HG03571 (cell line): ENCODE data around the gene STAMBPL1.
"Not testable (repeated sequence)": the region's sequence is repeated elsewhere in the genome, so short reads cannot be mapped to it uniquely, and the experiment has no call there.

Experiments
- ATAC-seq: cut with Tn5 transposase; IDR thresholded peaks from one replicate; pipeline ENCODE4 v1.9.1; 2021; ENCODE audit not compliant: unreplicated experiment

STAMBPL1 gene

DNA sequence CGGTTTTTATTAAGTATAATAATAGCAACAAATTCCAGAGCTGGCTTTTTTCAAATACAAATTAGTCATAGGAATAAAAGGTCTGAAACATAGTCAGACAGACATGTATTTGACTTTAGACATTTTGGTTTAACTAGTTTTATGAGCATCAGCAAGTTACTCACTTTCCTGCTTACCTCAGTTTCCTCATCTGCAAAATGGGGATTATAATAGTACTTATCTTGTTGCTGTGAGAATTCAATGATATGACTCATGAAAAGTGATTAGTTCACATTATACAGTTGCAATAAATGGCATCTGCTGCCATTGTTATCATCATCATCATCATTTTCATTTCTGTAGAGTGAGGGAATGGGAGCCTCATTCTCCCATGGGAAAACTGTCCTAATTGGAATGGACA is 39.0 kb downstream of the STAMBPL1 start:
- ATAC-seq = no peak

DNA sequence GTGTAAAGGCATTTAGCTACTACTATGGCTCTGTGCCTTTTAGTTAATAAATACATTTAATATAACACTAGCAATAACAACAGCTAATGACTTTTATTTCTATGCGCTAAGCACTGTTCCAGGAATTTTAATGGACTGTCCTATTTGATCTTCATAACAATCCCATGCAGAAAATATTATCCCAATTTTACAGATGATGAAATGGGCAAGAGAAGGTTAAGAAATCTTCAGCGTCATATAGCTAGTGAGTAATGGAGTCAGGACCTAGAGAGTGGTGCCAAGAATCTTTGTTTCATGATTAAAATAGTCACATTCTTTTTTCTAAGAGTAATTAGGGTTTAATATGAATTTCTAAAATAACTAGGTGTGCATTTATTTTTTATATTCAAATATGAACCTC is 40.2 kb downstream of the STAMBPL1 start:
- ATAC-seq = no peak

DNA sequence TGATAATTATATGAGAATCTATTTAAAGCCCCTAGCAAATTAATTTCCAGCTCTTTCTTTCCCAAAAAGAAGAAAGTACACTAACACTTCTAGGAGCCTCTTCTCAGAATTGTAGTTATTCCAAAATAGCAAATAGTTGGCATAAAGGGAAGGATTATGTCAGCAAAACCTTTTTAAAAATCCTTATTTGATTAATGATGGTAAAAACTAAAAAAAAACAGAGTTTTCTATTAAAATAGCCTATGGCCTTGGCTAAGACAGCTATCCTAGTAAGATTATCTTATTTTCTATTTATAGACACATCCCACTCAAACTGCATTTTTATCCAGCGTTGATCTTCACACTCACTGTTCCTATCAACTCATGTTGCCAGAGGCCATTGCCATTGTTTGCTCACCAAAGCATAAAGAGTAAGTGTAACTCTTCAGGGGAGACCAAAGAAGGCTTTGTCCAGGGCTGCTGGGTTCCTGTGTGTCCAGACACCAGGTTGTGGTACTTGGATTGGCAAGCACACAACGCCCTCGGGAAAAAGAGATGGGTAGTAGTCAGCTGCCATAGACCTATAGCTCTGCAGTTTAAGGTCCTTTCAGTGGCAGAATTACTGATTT is 41.0 kb downstream of the STAMBPL1 start:
- no peak for ATAC-seq

DNA sequence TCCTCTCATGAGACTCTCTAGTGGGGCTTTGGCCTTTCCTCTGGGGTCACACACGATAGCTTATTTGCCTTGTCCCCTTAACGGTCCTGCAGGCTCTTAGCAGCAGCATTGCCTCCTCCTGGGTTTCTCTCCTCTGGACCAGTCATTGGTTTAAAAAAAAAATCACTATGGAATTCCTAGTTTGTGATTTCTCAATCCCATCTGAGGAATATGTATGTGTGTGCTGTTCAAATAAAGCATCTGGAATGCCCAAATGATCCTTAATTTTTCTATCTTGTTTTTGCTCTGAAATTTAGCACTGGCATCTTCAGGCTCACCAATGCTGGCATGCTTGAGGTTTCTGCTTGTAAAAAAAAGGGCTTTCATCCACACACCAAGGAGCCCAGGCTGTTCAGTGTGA is 42.0 kb downstream of the STAMBPL1 start:
- ATAC-seq = no peak

DNA sequence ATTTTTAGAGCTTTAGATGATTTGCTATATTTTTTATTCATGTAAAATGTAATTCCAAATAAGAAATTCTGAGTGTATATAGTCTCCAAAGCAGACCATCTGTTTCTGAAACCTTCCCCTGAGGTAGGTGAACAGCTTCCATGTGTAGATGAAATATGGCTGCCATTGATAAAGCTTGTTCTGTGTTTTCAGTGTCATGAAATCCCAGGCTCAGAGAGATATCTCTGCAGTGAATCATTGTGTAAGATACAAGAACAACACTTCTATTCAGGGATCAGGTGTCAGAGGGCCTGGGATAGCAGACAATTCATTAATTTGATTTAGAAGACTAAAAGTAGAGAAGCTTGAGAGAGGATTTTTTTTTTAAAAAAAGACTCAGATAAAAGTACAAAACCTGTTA is 43.5 kb downstream of the STAMBPL1 start:
- ATAC-seq = no peak

DNA sequence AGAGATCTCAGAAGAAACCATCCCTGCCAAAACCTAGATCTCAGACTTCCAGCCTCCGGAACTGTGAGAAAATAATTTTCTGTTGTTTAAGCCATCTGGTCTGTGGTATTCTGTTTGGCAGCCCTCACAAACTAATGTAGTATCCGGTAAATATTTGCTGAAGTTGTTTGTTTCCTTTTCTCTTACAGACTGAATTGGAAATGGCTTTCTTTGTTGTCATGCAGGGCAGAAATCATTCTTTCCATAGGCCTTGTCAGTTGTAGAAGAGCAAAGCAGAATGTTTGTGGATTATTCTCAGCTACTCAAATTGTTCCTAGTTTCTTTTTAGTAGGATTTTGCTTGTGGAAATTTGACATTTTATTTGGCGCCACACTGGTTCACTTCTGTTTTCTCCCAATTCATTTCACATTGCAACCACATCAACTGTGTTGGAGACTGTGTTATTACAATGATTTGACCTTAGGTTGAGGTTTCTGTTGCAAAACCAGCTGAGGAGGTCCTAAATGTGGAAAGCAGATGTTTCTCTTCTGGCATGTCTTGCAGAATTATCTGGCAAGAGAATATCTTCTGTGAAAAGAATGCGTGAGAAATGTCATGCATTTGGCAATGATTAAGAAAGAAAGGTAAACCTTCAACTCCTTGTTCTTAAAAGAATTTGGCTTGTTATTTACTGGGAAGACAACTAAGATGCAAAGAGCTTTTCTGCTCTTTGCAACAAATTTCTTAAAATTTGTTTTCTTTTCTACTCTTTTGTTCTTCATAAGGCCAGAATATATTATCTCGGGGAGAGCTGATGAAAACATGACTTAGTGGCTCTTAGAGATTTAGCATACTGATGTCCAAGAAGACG is 46.7 kb downstream of the STAMBPL1 start:
- no peak for ATAC-seq

DNA sequence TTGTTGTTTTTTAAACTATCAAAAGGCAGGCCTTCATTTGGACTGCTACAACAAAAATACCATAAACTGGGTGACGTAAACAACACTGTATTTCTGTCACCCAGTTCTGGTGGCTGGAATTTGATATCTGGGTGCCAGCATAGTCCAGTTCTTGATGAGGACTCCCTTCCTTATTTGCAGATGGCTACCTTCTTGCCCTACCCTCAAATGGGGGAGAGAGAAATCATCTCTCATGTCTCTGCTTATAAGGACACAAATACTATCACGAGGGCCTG is 47.3 kb downstream of the STAMBPL1 start:
- no peak for ATAC-seq

DNA sequence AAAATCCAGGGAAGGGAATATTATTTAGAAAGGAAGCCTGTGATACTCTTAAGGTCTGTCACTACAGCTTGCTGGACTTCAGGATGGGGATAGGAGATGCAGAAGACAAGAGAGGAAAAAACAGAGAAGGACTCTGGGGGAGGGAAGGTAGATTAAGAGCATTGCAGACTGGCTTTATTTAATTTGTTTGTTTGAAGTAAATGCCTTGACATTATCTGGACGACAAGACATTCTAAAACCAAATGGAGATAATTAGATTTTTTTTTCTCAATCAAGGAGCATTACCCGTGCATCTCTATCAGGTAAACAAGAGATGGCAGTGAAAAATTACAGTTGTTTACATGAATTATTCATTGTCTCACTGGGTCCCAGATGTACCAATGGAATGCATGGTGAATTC is 48.2 kb downstream of the STAMBPL1 start:
- no peak for ATAC-seq

DNA sequence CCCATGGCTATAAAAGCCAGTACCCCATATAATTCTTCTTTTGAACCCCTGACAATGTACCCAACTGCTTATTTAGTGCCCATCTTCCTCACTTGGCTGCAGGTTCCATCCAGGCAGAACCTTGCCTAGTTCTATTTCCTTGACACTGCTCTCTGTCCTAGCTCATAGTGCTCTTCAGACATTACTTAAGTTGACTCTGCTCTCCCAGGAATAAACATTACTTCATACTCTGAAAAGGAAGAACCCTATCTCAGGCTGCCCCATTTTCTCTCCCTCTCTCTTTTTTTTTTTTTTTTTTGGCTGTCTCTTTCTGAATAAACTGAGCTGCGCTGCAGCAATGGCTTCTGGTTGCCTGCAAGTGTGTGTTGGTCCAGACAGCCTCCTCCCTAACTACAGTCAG is 51.5 kb downstream of the STAMBPL1 start:
- ATAC-seq = no peak

DNA sequence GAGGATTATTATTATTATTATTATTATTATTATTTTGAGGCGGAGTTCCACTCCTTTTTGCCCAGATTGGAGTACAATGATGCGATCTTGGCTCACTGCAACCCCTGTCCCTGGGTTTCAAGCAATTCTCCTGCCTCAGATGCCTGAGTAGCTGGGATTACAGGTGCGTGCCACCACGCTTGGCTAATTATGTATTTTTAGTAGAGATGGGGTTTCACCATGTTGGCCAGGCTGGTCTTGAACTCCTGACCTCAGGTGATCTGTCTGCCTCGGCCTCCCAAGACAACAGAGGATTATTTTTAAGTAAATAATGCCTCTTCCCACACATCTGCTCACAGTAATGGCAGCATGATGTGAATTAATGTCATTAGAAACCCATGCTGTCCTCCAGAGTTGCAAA is 52.0 kb downstream of the STAMBPL1 start:
- not testable (repeated sequence) for ATAC-seq

DNA sequence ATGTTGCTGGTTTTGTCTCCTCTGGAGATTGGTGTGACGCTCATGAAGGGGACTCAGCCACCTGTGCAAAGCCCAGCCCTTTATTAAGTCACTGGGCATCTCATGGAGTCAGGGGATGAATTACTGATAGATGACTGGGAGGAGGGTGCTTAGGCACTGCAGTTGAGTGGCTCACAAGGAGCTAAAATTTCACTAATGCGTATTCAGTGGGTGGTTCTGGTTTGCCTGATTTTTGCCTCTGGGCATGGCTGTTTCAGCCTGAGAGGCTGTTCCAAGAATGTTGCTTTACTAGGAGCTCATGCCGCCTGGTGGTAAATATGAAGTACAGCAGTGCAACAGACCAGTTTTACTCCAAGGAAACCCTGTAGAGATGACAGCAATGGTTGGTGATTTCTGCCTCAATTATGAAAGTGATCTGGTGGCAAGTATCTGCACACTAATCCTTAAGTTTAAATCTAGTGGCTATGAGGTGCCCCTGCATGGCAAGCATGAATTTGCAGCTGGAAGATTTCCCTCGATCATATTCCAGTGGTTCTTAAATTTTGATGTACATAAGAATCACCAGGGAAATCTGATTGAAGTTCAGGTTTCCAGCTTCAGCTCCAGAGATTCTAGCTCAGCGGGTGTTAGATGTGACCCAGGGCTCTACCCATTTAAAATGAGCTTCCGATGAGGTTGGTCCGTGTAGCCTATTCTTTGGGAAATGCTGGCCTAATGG is 52.7 kb downstream of the STAMBPL1 start:
- ATAC-seq = no peak

DNA sequence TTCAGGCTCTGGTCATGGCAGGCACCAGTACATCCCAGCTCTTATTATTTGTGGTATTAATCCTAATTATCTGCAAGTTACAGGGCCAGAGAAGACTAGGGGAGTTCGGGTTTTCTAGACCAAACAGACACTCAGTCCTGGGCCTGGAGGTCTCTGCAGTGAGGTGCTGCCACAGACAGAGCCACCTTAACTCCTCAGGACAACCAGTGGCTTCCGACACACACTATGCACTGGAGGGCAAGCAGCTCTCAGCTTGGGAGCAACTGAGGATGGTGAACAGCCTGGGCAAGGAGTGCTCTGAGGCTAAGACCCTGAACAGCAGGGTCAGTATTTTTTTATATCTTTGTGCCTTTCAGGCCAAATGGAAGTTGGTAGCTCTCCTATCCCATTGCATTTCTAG is 53.5 kb downstream of the STAMBPL1 start:
- ATAC-seq = no peak

DNA sequence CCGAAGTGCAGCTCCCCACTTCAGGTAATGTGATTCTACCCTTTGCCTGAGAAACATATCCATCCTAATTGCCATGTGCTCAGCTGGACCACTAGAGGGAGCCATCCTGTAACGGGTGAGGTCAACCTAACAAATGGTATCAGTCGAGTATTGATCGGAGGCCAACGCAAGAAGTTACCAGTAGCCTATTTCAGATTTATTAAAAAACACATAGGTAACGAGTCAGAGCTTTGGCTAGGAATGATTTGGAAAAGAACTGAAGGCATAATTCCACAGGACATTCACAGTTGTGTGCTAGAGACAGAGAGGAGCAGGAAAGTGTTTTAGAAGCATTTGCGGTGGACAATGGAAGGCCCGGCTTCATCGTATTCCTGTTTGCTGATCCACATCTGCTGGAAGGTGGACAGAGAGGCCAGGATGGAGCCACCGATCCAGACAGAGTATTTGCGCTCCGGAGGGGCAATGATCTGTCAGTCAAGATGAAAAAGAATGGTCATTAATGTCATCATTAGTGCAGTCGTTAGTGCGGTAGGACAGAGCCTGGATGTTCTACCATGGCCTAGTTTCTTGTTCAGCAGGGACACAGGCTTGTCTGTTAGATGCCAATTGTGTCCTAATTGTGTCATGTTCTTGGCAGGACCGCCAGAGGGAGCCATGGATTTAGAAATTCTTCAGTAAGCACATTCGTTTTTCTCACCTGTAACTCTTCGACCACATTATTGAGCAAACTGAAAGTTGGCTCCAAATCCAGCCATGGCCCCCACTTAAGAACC is 55.0 kb downstream of the STAMBPL1 start:
- ATAC-seq = no peak

DNA sequence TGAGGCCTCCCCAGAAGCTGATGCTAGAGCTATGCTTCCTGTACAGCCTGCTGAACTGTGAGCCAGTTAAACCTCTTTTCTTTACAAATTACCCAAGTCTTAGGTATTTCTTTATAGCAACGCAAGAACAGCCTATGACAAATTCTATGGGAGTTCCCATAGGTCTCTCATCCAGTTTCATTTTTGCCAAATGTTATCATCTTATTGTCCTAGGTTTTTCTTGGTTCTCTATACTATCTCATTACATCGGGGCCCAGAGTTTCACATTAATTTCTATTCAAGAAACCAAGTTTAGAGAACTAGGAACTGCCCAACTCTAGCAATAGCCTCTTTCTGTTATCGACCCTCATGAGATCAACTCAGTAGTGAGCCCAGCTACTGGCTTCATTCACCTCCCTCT is 56.6 kb downstream of the STAMBPL1 start:
- ATAC-seq = no peak

DNA sequence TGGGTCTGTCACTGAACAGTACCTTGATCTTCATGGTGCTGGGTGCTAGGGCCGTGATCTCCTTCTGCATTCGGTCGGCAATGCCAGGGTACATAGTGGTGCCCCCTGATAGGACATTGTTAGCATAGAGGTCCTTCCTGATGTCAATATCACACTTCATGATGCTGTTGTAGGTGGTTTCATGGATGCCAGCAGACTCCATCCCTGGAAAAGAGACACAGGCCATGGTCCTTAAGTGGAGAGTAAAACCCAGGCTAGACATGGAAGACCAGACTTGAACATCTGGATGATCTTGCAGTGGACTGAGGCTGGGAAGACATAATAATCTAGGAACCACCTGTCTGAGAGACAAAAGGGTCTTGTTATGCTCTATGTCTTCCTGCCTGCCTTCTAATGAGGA is 58.0 kb downstream of the STAMBPL1 start:
- no peak for ATAC-seq

DNA sequence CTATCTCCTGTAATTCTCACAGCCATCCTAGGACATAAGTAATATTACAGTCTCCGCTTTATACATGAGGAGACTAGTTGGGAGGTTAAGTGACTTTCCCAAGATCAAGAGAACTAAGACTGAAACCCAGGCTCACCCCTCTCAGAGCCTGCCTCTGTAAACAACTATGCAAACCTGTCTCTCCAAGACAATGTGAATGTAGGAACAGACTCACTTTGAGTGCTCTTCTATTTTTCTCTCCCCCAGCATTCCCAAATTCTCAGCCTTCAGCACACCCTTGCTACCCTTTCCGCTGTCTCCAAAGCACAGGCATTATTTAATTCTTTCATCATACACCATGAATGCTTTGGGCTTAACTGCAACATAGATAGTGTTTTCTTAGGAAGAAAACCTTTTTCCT is 58.9 kb downstream of the STAMBPL1 start:
- no peak for ATAC-seq

DNA sequence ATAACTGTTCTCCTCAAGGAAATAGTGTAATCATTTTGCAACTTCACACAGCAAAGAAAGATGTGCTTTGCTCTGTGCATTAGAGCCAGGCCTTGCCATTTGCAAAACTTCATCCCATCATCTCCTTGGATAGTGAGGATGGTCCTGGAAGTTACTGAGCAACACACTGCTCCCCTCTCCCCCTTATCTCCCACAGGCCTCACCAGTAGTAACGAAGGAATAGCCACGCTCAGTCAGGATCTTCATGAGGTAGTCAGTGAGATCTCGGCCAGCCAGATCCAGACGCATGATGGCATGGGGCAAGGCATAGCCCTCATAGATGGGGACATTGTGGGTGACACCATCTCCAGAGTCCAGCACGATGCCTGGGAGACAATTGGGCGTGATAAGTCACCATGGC is 61.0 kb downstream of the STAMBPL1 start:
- no peak for ATAC-seq

DNA sequence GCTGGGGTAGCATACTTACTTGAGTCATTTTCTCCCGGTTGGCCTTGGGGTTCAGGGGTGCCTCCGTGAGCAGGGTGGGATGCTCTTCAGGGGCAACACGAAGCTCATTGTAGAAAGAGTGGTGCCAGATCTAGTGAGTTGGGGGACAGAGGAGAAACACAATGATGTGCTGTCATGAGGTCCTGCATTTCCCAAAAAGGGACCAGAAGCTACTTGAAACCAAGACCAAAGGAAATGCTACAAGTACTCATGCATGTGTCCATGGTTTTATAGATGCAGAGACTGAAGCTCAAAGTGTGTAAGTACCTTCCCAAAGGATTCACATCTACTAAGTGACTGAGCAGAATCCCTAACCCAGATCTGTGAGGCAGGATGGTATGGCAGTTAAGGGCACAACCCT is 63.7 kb downstream of the STAMBPL1 start:
- no peak for ATAC-seq

DNA sequence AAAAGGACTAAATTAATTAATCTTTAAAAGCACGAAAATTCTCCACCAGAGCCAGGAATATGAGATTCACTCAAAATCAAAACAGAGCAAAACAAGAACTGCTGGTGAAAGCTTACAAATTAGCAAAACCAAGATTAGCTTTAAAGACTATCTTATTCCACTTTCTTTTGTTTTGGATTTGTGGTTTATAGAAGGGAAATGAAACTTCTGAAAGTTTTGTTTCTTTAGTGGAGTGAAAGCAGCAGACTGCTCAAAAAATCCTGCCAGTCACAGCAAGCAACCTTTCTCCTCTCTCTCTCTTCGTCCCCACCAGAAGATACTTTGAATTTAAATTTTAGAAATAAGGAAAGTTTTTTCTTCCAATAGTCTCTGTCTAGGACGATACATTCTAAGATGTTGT is 64.8 kb downstream of the STAMBPL1 start:
- no peak for ATAC-seq

DNA sequence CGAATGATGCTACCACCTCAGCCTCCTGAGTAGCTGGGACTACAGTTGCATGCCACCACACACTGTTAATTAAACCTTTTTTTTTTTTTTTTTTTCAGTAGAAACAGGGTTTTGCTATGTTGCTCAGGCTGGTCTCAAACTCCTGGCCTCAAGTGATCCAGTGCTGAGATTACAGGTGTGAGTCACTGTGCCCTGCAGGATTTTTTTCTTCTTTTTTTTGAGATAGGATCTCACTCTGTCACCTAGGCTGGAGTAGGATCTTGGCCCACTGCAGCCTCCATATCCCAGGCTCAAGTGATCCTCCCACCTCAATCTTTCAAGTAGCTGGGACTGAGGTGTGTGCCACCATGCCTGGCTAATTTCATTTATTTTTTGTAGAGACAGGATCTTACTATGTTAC is 66.2 kb downstream of the STAMBPL1 start:
- ATAC-seq = no peak

DNA sequence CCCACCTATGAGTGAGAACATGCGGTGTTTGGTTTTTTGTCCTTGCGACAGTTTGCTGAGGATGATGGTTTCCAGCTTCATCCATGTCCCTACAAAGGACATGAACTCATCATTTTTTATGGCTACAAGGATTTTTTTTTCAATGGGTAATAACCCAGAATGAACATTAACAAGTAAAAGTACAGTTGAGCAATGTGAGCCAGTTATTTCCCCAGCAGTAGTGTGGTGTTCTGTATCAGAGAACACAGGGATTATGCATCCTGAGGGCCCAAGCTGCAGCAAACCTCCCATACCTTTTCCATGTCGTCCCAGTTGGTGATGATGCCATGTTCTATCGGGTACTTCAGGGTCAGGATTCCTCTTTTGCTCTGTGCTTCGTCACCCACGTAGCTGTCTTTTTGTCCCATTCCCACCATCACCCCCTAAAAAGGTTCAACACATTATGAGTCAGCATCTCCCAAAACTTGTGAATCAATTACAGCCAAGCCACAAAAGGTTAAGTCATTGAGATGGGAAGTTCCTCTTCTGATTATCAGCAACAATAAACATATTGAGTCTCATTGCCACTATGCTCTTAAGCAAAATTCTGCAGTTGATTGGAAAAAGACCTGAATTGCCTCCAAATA is 67.0 kb downstream of the STAMBPL1 start:
- no peak for ATAC-seq
